NCI-H345 treated with DMSO at 0.1 percent for 48 hours (cell line): ENCODE results near the gene CCL3.
"Not testable (repeated sequence)": the region's sequence is repeated elsewhere in the genome, so short reads cannot be mapped to it uniquely, and the experiment has no call there.

Source experiments
- DNase-seq: peaks from one replicate; lab custom pipeline; 2025; ENCODE audit not compliant: unreplicated experiment; lab: John Stamatoyannopoulos, UW

The CCL3 gene

GRCh38 chr17:36089888-36090836 lies at the start of gene CCL3:
Gene CCL3 (minus strand): TSS chr17:36090143. CDS start chr17:36090058, 85 bp downstream.
- no peak for DNase-seq

DNA sequence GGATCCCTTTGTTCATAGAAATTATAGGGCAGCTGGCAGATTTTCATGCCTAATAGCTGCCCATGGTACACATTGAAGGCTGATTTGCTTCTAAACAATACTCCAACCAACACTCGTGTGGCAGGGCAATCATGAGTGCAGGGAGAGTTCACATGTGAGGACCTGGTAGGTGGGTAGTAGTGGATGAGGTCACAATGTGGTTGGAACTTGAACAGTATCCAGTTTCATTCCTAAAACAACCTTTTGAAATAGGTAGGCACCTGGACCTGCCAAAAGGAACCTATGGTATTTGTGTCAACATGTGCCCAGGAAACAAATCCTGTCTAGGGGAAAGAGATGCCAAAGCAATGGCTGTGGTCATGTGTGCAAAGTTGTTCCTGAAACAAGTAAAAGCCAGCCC lies 46.5 kb upstream of the CCL3 start:
- DNase-seq: no peak

GRCh38 chr17:36136036-36136435 lies 46.1 kb upstream of the CCL3 start:
- DNase-seq: no peak

DNA sequence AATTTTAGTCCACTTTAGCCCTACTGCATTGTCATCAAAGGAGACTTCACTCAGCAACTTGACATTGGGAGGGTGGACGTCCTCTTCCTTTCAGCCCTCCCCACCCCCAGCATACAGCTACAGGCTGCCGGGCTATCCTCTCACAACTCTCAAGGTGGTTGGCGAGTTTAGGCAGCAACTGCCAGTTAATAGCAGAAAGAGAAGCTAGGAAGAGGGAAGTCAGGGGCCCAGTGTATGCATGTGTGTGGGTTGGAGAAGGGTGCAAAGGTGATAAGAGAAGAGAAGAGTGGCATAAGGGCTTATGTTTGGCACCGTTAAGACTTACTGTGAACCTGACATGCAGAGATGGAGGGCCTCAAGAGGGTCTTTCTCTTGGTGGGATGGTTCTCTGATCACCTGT lies 45.5 kb upstream of the CCL3 start:
- DNase-seq: no peak

- DNase-seq: peak; percentile 69
Measured at GRCh38 chr17:36133602-36134236, 43.8 kb upstream of the CCL3 start.

DNA sequence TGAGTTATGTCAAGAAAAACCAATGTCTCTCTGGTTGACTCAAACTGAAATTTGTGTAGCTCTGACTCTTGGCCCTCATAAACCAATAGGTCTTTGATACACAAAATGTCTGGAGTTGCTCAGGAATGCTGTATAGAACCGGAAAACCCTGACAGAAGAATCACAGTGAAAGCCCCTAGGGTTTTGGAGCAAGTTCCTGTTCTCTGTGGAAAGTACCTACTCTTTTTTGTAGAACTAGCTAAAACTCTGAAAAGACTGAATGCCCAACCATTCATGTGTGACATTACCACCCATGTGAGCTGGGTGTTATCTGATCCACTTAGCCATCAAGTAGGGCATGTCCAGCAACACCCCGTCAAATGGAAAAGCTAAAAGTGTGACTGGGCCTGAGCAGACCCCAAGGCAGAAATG lies 42.5 kb upstream of the CCL3 start:
- no peak for DNase-seq

GRCh38 chr17:36131931-36132330 lies 42.0 kb upstream of the CCL3 start:
- DNase-seq: no peak

DNA sequence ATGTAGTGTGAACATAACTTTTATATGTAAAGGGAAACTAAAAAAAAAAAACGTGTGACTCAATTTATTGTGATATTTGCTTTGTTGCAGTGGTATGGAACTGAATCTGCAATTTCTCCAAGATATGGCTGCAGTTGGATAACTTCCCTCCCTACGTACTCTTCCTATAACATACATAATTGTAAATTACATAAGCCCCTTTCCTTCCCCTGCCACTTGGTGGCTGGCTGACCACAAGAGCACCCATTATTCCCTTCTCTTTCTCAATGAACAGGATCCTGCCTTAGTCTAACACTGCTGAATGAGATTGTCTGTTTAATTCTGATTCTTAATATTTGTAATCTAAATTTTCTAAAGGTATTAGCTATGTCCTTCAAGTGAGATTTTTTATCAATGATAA lies 41.5 kb upstream of the CCL3 start:
- no peak for DNase-seq

DNA sequence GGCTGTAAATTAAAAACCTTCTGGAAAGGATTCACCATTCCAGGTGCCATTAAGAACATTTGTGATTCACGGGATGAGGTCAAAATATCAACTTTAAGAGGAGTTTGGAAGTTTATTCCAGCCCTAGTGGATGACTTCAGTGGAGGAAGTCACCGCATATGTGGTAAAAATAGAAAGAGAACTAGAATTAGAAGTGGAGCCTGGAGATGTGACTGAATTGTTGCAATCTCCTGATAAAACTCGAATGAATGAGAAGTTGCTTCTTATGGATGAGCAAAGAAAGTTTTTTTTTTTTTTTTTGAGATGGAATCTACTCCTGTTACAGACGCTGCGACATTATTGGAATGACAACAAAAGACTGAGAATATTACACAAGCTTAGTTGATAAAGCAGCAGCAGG lies 40.4 kb upstream of the CCL3 start:
- no peak for DNase-seq

GRCh38 chr17:36129616-36130015 lies 39.7 kb upstream of the CCL3 start:
- no peak for DNase-seq

GRCh38 chr17:36128411-36128978 lies 38.6 kb upstream of the CCL3 start:
- DNase-seq: no peak

DNA sequence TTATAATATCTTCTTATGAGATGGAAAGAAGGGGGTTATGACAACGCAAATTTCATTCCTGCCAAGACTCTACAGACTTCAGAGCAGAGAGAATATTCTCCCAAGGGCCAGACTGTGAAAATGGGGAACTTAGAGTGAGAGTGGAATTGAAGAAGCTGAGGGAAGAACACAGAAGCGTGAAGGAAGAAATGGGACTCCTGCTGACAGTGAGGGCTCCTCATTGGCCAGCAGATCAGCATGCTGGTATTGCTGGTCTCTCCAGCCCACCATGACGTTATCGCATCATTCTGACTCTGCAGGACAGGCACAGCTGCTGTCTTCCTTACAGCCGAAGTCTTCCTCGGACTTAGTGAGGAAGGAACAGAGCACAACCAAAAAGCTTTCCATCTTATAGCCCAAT lies 38.0 kb upstream of the CCL3 start:
- no peak for DNase-seq

DNA sequence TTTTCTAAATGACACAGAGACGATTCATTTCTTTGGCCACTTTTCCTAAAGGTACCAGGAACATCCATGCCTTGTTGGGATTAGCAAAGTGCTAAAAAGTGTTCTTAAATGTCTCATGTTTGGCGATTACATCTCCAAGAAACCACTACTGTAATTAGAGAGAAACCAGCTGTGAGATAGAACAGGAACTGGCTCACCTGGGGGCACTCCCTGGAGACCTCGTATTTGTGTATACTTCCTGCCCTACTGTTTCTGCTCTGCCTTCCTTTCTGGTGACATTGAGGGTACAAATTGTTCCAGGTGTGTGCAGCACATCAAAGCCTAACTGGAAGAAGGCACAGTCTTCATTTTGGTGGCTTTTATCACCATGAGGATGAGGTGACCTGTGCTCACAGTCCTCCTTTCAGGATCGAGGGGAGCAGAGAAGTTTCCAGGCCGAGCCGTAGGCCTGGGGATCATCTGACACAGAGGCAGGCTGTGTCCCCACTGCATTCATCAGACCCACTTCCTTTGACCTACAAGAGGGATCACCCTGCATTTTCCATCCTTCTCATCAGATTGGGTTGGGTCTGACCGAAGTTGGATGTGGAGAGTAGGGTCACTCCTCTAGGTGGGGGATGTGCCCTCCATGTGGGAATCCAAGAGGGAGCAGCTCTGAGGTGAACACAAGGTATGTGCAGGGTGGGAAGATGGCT lies 37.4 kb upstream of the CCL3 start:
- DNase-seq: no peak

- DNase-seq: no peak
Measured at GRCh38 chr17:36124879-36125824, 35.2 kb upstream of the CCL3 start.

- DNase-seq: no peak
Measured at GRCh38 chr17:36123431-36123830, 33.5 kb upstream of the CCL3 start.

DNA sequence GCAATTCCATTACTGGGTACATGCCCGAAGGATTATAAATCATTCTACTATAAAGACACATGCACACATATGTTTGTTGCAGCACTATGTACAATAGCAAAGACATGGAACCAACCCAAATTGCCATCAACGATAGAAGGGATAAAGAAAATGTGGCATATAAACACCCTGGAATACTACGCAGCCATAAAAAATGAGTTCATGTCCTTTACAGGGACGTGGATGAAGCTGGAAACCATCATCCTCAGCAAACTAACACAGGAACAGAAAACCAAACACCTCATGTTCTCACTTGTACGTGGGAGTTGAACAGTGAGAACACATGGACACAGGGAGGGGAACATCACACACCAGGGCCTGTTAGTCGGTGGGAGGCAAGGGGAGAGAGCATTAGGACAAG lies 31.2 kb upstream of the CCL3 start:
- not testable (repeated sequence) for DNase-seq

DNA sequence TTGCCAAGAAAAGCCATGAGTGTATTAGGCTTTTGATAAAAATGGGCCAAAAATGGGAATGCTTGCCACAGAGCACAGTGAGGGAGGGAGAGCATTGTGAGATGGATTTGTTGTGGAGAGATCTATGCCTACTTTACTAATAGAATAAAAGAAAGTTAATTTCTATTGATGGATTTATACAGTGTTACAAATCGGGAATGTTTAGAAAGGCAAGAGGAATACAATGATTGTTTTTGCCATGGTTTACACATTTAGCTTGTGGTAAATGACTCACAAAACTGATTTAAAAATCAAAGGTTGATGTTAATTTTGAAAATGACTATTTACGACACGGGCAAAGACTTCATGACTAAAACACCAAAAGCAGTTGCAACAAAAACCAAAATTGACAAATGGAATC lies 30.3 kb upstream of the CCL3 start:
- no peak for DNase-seq

GRCh38 chr17:36118477-36119353 lies 28.8 kb upstream of the CCL3 start:
- no peak for DNase-seq
